ENCODE results near the gene FBN2. TPM values are rescaled to one million over a fixed set of nuclear protein-coding genes. Genes with fewer than 3 reads are reported as not detected.

The FBN2 gene
- total RNA-seq, 1 experiment from 2014 or later: 0.42 TPM

GRCh38 chr5:128315671-128316070 lies 222.4 kb downstream of the FBN2 start:
- Histone ChIP-seq H3K4me2 (ENCODE audit: low read length) (no peak overlapping the region), H3K27ac (ENCODE audit: low read depth, low read length) (no peak overlapping the region), H3K4me3 (replicated peaks in 1 of 2; ENCODE audit: low read depth in 1 of 2, low read length in 2 of 2) (no peak overlapping the region), H4K20me1 (ENCODE audit: insufficient read depth) (no peaks in the 10 kb centered on the region), H2AFZ (ENCODE audit: low read depth, low read length, poor library complexity, severe bottlenecking) (no peak overlapping the region), H3K27me3 (ENCODE audit: insufficient read depth, low read length) (no peaks in the 10 kb centered on the region), H3K79me2 (ENCODE audit: insufficient read depth, low read length) (no peaks in the 10 kb centered on the region), H3K9me3 (ENCODE audit: control insufficient read depth in 1 of 2, insufficient read depth in 1 of 2, low read depth in 1 of 2, low read length in 2 of 2) (no peaks in the 10 kb centered on the region), H3K9me2 (ENCODE audit: insufficient read depth) (no peaks in the 10 kb centered on the region), H3K9ac (ENCODE audit: low read length) (no peak overlapping the region), H3K4me1 (ENCODE audit: control insufficient read depth in 1 of 2, insufficient read depth in 2 of 2, low read length in 2 of 2) (no peaks in the 10 kb centered on the region), H3K36me3 (ENCODE audit: control insufficient read depth in 1 of 2, insufficient read depth in 2 of 2, low read length in 2 of 2) (no peaks in the 10 kb centered on the region)
- CTCF ChIA-PET: no interaction called here
- POLR2A ChIA-PET: no interaction called here
- intact Hi-C loops (cut with micrococcal nuclease): no loop called here
- TF ChIP-seq JUND (IDR thresholded peaks at IDR 0.05) (no peak), POLR2AphosphoS5 (IDR thresholded peaks at IDR 0.05; ENCODE audit: low read depth, low read length) (no peak), ATF3 (IDR thresholded peaks at IDR 0.05) (no peak), SRF (IDR thresholded peaks at IDR 0.05; ENCODE audit: low read depth) (no peak), RAD21 (IDR thresholded peaks at IDR 0.05; ENCODE audit: low read depth) (no peak), YY1 (IDR thresholded peaks at IDR 0.05; ENCODE audit: extremely low read depth, insufficient replicate concordance, low read depth, low read length) (no peak), ZBTB33 (IDR thresholded peaks at IDR 0.05; ENCODE audit: extremely low read depth, insufficient replicate concordance, low read length) (no peak), CBX3 (IDR thresholded peaks at IDR 0.05; ENCODE audit: low read depth) (no peak), CEBPB (IDR thresholded peaks at IDR 0.05; ENCODE audit: low read depth) (no peak), REST (IDR thresholded peaks at IDR 0.05; ENCODE audit: low read depth) (no peak), SIN3A (IDR thresholded peaks at IDR 0.05; ENCODE audit: low read depth) (no peak), ZNF274 (IDR thresholded peaks at IDR 0.05; ENCODE audit: low read depth, low read length) (no peak), EGR1 (IDR thresholded peaks at IDR 0.05; ENCODE audit: low read depth) (no peak)
- no peak for DNase-seq (ENCODE audit: low read depth, low spot score)
- RAD21 ChIA-PET (ENCODE audit: low non-redundant PET in 1 of 2, low total read pairs in 2 of 2, uncharacterized antibody in 2 of 2, unreplicated experiment in 2 of 2): no interaction called here
- no TSS peak for BruUV-seq (replicated peaks)
- no peak for ATAC-seq
